ENCODE data around the gene ZFPM1. TPM values are rescaled to one million over a fixed set of nuclear protein-coding genes. Genes with fewer than 3 reads are reported as not detected.

The ZFPM1 gene
- total RNA-seq, 4 donors from 2014 or later, result 0.31 to 0.71 (median 0.56) TPM

DNA sequence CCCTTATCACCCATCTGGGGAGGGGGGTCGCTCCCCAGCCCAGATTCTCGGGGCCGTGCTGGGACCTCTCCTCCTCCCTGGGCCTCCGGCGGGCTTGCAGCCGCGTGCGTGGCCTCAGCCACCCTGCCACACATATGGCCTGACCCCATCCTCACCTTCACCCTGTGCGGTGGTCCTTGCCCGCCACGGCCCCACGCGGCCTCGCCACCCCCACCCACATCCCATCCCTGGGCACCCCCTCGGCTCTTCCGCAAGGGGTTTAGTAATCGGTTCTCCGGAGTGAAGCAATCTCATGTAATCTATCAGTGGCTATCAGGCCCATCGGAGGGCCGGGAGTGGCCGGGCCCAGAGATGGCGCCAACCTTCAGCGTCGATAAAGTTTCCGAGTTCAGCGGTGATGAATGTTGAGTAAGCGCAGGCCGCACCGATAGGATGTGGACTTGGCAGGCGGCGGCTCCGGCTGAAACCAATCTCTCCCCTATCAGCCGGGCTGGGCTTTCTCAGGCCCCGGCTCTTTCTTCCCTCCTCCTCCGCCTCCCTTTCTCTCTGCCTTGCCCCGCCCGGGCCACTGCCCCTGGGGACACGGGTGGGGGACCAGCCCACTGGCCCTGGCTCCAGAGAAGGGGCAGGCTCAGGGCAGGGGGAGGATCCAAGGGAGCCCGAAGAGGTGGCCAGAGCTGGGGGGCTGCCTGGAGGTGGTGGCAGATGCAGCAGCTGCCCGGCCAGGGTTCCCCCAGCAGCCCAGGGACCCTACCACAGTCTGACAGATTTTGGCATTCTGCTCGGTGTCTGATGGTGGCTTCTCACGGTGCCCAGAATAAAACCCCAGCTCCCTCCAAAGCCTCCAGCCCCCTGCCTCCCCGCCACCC is 20.8 kb downstream of the ZFPM1 start:
- H3K9me3 ChIP-seq, result no peaks in the 10 kb centered on the region
- in situ Hi-C loops (cut with MboI; ENCODE audit: low sequenced_read_pairs in 4 of 4) (no loop called here), intact Hi-C loops (cut with DNase I; ENCODE audit: low total_unique reads) (no loop called here)
- DNase-seq (no peak), ATAC-seq (no peak)
- H3K27me3 ChIP-seq, result no peaks in the 10 kb centered on the region
- H3K4me1 ChIP-seq, result no peaks in the 10 kb centered on the region
- TF ChIP-seq POLR2A (IDR thresholded peaks at IDR 0.05) (no peak), CTCF (IDR thresholded peaks at IDR 0.05 in 4 of 5, conservative IDR thresholded peaks at IDR 0.05 in 1 of 5) (no peak)
- no peaks in the 10 kb centered on the region for H3K36me3 ChIP-seq
- no peak overlapping the region for H3K4me3 ChIP-seq
- no peak overlapping the region for H3K27ac ChIP-seq

DNA sequence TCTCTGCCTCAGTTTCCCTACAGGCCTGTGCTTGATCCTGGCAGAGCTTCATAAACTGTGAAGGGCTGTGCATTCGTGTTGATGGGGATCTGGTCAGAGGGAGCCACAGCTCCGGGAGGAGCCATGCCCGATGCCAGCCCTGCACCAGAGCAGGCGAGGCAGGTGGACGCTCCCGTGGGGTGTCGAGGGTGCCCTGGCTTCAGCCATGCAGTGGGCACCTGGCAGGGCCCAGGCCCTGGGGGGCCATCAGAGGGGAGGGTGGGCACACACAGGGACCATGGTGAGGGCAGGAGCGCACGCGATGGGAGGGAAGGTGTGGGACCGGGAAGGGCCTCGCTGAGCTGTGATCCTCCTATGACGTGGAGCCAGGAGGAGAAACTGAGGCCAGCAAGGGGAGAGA is 22.0 kb downstream of the ZFPM1 start:
- H3K27me3 ChIP-seq, result no peaks in the 10 kb centered on the region
- TF ChIP-seq POLR2A (IDR thresholded peaks at IDR 0.05) (no peak), CTCF (IDR thresholded peaks at IDR 0.05 in 4 of 5, conservative IDR thresholded peaks at IDR 0.05 in 1 of 5) (no peak)
- ATAC-seq, result no peak
- in situ Hi-C loops (cut with MboI; ENCODE audit: low sequenced_read_pairs in 4 of 4) (no loop called here), intact Hi-C loops (cut with DNase I; ENCODE audit: low total_unique reads) (no loop called here)
- H3K4me1 ChIP-seq, result no peaks in the 10 kb centered on the region
- no peak for DNase-seq
- H3K4me3 ChIP-seq, result no peak overlapping the region
- H3K27ac ChIP-seq, result no peak overlapping the region
- H3K9me3 ChIP-seq, result no peaks in the 10 kb centered on the region
- H3K36me3 ChIP-seq, result no peaks in the 10 kb centered on the region

DNA sequence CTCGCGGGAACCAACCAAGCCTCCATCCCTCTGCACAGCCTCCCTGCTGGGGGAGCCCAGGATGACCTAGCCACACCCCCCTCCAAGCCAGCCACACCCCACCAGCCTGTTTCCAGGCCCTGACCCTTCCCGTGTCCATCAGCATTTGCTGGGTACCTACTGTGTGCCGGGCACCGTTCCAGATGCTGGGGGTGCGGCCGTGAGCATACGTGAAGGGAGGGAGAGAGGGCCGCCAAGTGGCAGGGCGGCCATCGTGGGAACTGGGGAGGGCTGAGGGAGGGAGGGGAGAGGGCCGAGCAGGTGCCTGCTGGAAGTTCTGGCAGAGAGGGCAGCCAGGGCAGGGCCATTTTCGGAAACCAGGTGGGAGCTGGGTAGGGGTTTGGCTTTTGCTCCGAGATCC is 23.1 kb downstream of the ZFPM1 start:
- H3K27ac ChIP-seq, result no peak overlapping the region
- TF ChIP-seq CTCF (IDR thresholded peaks at IDR 0.05 in 4 of 5, conservative IDR thresholded peaks at IDR 0.05 in 1 of 5) (no peak), POLR2A (IDR thresholded peaks at IDR 0.05) (no peak)
- H3K9me3 ChIP-seq, result no peaks in the 10 kb centered on the region
- H3K4me3 ChIP-seq, result no peak overlapping the region
- no peaks in the 10 kb centered on the region for H3K4me1 ChIP-seq
- DNase-seq (no peak), ATAC-seq (no peak)
- H3K27me3 ChIP-seq, result peaks cover 0 to 4% (median 0%) of the 10 kb centered on the region in 3 donors
- in situ Hi-C loops (cut with MboI; ENCODE audit: low sequenced_read_pairs in 4 of 4), result no loop called here
- no peaks in the 10 kb centered on the region for H3K36me3 ChIP-seq
- intact Hi-C loops (cut with DNase I; ENCODE audit: low total_unique reads), result no loop called here

GRCh38 chr16:88476817-88477397 is 23.8 kb downstream of the ZFPM1 start:
- ATAC-seq, result no peak
- DNase-seq, result no peak
- TF ChIP-seq CTCF (IDR thresholded peaks at IDR 0.05 in 4 of 5, conservative IDR thresholded peaks at IDR 0.05 in 1 of 5), result no peak
- no peak for TF ChIP-seq POLR2A (IDR thresholded peaks at IDR 0.05)
- intact Hi-C loops (cut with DNase I; ENCODE audit: low total_unique reads), result no loop called here
- Histone ChIP-seq H3K9me3 (no peaks in the 10 kb centered on the region), H3K4me3 (no peak overlapping the region), H3K27me3 (peaks cover 0 to 11% (median 2%) of the 10 kb centered on the region in 3 donors), H3K36me3 (no peaks in the 10 kb centered on the region), H3K27ac (no peak overlapping the region), H3K4me1 (no peaks in the 10 kb centered on the region)
- in situ Hi-C loops (cut with MboI; ENCODE audit: low sequenced_read_pairs in 4 of 4), result no loop called here
